ENCODE results near the gene TEX264.

Gene TEX264

DNA sequence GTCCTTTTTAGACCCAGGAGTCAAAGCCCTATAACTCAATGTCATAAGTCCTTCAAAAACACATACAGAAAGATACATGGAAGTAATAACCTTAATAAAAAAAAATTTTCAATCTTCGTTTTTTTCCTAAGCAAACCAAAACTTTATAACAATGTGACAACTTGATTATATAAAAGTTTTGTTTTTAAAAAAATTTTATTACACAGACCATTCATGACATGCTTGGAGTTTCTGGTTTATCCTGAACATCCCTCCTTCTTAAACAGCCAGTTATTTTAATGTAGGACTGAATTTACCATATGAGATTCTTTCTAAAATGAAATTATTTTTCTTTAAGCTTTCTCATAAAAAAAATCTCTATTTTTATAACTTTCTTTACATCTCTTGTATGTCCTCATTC lies 77.3 kb downstream of the TEX264 start:
- Histone ChIP-seq H3K4me3 (replicated peaks; ENCODE audit: insufficient read depth, low read length) (no peak overlapping the region), H3K27ac (replicated peaks) (no peak overlapping the region), H3K27me3 (ENCODE audit: insufficient read depth, poor library complexity, severe bottlenecking) (no peaks in the 10 kb centered on the region)
- TF ChIP-seq SPI1 (IDR thresholded peaks at IDR 0.05; ENCODE audit: borderline replicate concordance, low read depth): no peak
- no peak for DNase-seq (ENCODE audit: low read depth in 1 of 2, low spot score in 1 of 2)

DNA sequence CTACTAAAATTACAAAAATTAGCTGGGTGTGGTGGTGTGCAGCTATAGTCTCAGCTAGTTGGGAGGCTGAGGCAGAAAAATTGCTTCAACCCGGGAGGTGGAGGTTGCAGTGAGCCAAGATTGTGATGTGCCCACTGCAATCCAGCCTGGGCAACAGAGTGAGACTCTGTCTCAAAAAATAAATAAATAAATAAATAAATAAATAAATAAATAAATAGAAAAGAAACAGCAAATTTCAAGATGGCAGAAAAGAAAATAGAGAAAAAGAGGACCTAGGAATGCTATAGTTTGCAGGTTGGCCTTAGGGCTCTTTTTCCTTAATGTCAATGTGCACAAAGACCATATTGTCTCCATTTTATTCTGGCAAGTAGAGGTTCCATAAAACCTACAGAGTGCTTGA lies 79.8 kb downstream of the TEX264 start:
- no peaks in the 10 kb centered on the region for H3K27me3 ChIP-seq (ENCODE audit: insufficient read depth, poor library complexity, severe bottlenecking)
- no peak overlapping the region for H3K27ac ChIP-seq (replicated peaks)
- TF ChIP-seq, protein P1, sequence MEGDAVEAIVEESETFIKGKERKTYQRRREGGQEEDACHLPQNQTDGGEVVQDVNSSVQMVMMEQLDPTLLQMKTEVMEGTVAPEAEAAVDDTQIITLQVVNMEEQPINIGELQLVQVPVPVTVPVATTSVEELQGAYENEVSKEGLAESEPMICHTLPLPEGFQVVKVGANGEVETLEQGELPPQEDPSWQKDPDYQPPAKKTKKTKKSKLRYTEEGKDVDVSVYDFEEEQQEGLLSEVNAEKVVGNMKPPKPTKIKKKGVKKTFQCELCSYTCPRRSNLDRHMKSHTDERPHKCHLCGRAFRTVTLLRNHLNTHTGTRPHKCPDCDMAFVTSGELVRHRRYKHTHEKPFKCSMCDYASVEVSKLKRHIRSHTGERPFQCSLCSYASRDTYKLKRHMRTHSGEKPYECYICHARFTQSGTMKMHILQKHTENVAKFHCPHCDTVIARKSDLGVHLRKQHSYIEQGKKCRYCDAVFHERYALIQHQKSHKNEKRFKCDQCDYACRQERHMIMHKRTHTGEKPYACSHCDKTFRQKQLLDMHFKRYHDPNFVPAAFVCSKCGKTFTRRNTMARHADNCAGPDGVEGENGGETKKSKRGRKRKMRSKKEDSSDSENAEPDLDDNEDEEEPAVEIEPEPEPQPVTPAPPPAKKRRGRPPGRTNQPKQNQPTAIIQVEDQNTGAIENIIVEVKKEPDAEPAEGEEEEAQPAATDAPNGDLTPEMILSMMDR (IDR thresholded peaks at IDR 0.05; ENCODE audit: insufficient read depth, low read length): no peak
- TF ChIP-seq, protein P2, sequence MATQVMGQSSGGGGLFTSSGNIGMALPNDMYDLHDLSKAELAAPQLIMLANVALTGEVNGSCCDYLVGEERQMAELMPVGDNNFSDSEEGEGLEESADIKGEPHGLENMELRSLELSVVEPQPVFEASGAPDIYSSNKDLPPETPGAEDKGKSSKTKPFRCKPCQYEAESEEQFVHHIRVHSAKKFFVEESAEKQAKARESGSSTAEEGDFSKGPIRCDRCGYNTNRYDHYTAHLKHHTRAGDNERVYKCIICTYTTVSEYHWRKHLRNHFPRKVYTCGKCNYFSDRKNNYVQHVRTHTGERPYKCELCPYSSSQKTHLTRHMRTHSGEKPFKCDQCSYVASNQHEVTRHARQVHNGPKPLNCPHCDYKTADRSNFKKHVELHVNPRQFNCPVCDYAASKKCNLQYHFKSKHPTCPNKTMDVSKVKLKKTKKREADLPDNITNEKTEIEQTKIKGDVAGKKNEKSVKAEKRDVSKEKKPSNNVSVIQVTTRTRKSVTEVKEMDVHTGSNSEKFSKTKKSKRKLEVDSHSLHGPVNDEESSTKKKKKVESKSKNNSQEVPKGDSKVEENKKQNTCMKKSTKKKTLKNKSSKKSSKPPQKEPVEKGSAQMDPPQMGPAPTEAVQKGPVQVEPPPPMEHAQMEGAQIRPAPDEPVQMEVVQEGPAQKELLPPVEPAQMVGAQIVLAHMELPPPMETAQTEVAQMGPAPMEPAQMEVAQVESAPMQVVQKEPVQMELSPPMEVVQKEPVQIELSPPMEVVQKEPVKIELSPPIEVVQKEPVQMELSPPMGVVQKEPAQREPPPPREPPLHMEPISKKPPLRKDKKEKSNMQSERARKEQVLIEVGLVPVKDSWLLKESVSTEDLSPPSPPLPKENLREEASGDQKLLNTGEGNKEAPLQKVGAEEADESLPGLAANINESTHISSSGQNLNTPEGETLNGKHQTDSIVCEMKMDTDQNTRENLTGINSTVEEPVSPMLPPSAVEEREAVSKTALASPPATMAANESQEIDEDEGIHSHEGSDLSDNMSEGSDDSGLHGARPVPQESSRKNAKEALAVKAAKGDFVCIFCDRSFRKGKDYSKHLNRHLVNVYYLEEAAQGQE (IDR thresholded peaks at IDR 0.05; ENCODE audit: insufficient replicate concordance, low read depth): no peak
- TF ChIP-seq GABPA (IDR thresholded peaks at IDR 0.05; ENCODE audit: low read depth): no peak
- no peak for TF ChIP-seq SPI1 (IDR thresholded peaks at IDR 0.05; ENCODE audit: borderline replicate concordance, low read depth)
- TF ChIP-seq POLR2AphosphoS5 (IDR thresholded peaks at IDR 0.05; ENCODE audit: low read depth): no peak
- no peak overlapping the region for H3K4me3 ChIP-seq (replicated peaks; ENCODE audit: insufficient read depth, low read length)
- no peak for DNase-seq (ENCODE audit: low read depth in 1 of 2, low spot score in 1 of 2)

DNA sequence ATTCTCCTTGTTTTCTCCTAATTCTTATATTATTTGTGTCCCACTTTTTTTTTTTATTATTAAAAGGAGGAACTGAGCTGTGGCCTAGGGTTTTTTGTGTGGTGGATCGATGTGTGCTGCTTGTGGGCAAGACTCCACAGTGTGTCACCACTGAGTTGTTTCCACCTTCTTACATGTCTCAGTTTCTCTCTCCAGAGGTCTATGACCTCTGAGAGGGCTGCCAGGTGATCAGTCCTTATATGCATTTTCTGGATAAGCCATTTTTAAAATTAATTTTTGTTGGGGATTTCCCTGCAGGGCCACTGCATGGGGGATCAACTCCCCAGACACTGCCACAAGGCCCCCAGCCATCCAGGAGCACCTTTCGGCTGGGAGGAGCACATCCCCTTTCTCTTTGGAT lies 80.2 kb downstream of the TEX264 start:
- no peak overlapping the region for H3K4me3 ChIP-seq (replicated peaks; ENCODE audit: insufficient read depth, low read length)
- TF ChIP-seq, protein P2 (IDR thresholded peaks at IDR 0.05; ENCODE audit: insufficient replicate concordance, low read depth): no peak
- TF ChIP-seq SPI1 (IDR thresholded peaks at IDR 0.05; ENCODE audit: borderline replicate concordance, low read depth): no peak
- no peak for TF ChIP-seq GABPA (IDR thresholded peaks at IDR 0.05; ENCODE audit: low read depth)
- TF ChIP-seq, protein P1 (IDR thresholded peaks at IDR 0.05; ENCODE audit: insufficient read depth, low read length): no peak
- TF ChIP-seq POLR2AphosphoS5 (IDR thresholded peaks at IDR 0.05; ENCODE audit: low read depth): no peak
- no peaks in the 10 kb centered on the region for H3K27me3 ChIP-seq (ENCODE audit: insufficient read depth, poor library complexity, severe bottlenecking)
- DNase-seq (ENCODE audit: low read depth in 1 of 2, low spot score in 1 of 2): no peak
- H3K27ac ChIP-seq (replicated peaks): no peak overlapping the region

Data from HL-60 (cell line).